Brain microvascular endothelial cell (primary cell): ENCODE results near the gene KIDINS220.
"Not testable (repeated sequence)": the region's sequence is repeated elsewhere in the genome, so short reads cannot be mapped to it uniquely, and the experiment has no call there.

Source experiments
- DNase-seq: peaks from one replicate; pipeline ENCODE4 v3.0.0-alpha.2; 2020
- H3K27ac ChIP-seq: fragments of 250-450 bp; sonication (Bioruptor Pico); 2 replicates; pipeline ENCODE4 v1.5.1; 2020; ENCODE audit warnings: mild to moderate bottlenecking, moderate library complexity
- H3K27me3 ChIP-seq: fragments of 250-450 bp; sonication (Bioruptor Pico); replicated peaks from 2 replicates; pipeline ENCODE4 v1.5.1; 2020; ENCODE audit warnings: mild to moderate bottlenecking
- H3K36me3 ChIP-seq: fragments of 250-450 bp; sonication (Bioruptor Pico); replicated peaks from 2 replicates; pipeline ENCODE4 v1.5.1; 2020; ENCODE audit warnings: mild to moderate bottlenecking
- H3K4me3 ChIP-seq: 2 replicates; pipeline ENCODE4 v1.5.1; 2011; ENCODE audit warnings: low read depth, mild to moderate bottlenecking, control low read depth, low read length, moderate library complexity
- in situ Hi-C: cut with HindIII; loops from 2 replicates; pipeline ENCODE4 v1.10.0; 2017; ENCODE audit warnings: low sequenced_read_pairs, low pct_ligation_motif_present
- TF ChIP-seq, protein P1 (sequence below): IDR thresholded peaks from 2 replicates; pipeline ENCODE4 v1.5.1; 2011; ENCODE audit warnings: low read depth, mild to moderate bottlenecking, moderate library complexity, low read length, control low read depth, inconsistent platforms; ENCODE audit errors: missing control alignments

KIDINS220 gene

DNA sequence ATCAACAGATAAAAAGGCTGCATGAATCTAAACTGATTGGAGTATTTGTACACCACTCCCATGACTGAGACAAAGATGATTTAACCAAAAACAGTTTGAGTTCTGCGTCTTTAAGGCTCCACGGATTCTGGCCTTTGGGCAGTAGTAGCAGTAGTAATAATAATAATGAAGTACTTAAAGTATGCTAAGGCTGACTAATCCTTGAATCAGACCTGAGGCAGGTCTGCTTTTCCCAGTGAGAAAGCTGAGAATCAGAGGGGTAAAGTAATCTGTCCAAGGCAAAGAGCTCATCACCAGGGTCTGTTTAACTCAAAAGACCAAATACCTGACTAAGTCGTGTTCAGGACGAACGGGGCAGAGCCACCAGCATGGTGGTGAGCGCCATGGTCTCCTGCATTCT, 94.2 kb downstream of the KIDINS220 start:
- Histone ChIP-seq H3K36me3 (peaks cover 5% of the 10 kb centered on the region), H3K27me3 (no peaks in the 10 kb centered on the region), H3K27ac (no peak overlapping the region), H3K4me3 (no peak overlapping the region)
- TF ChIP-seq, protein P1, sequence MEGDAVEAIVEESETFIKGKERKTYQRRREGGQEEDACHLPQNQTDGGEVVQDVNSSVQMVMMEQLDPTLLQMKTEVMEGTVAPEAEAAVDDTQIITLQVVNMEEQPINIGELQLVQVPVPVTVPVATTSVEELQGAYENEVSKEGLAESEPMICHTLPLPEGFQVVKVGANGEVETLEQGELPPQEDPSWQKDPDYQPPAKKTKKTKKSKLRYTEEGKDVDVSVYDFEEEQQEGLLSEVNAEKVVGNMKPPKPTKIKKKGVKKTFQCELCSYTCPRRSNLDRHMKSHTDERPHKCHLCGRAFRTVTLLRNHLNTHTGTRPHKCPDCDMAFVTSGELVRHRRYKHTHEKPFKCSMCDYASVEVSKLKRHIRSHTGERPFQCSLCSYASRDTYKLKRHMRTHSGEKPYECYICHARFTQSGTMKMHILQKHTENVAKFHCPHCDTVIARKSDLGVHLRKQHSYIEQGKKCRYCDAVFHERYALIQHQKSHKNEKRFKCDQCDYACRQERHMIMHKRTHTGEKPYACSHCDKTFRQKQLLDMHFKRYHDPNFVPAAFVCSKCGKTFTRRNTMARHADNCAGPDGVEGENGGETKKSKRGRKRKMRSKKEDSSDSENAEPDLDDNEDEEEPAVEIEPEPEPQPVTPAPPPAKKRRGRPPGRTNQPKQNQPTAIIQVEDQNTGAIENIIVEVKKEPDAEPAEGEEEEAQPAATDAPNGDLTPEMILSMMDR: no peak
- in situ Hi-C loops: no loop called here
- no peak for DNase-seq

DNA sequence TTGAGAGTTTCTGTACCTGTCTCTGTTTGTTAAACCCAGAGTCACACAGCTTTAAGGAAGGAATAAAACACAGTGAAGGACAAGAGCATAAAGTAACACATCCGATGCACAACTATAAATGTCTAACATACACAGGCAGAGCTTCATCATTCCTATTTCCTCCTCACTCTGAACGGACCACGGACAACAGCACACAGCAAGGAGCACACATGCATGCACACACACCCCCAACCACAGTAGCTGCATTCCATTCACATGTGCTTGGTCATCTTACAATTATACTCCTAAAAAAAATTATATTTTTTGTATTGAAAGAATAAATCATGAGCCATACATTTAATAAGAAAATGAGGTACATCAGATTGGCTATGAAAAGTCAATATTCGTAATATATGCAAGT, 97.3 kb downstream of the KIDINS220 start:
- in situ Hi-C loops: no loop called here
- TF ChIP-seq, protein P1: no peak
- no peak overlapping the region for H3K27ac ChIP-seq
- DNase-seq: no peak
- H3K36me3 ChIP-seq: peaks cover 3% of the 10 kb centered on the region
- H3K4me3 ChIP-seq: no peak overlapping the region
- H3K27me3 ChIP-seq: no peaks in the 10 kb centered on the region

DNA sequence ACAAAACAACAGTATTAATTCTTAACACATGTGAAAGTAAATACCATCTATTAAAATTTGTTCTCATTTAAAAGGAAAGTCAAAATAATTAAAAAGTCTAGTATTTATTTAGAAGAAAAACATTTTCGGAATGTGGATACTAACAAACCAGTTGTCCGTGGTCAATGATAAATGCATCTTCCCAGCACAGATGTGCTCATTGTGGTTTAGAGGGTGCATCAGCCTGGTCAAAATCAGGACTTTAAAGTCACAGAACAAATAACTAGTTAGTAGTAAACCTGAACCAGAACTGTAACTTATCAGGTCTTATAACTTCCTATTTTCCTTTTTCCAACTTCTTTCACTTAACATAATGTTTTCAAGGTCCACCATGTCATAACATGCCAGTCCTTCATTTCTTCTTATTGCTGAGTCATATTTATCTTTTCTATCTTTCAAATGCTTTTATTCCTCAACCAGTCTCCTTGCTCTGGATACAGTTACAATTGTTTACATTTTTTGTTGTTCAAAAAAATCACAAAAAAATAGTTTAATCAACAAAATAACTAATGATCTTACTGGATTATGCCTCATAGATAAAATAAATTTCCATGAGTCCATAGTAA, 99.7 kb downstream of the KIDINS220 start:
- TF ChIP-seq, protein P1: no peak
- no peak overlapping the region for H3K27ac ChIP-seq
- no peak overlapping the region for H3K4me3 ChIP-seq
- no peak for DNase-seq
- peaks cover 17% of the 10 kb centered on the region for H3K36me3 ChIP-seq
- H3K27me3 ChIP-seq: no peaks in the 10 kb centered on the region
- in situ Hi-C loops: no loop called here

DNA sequence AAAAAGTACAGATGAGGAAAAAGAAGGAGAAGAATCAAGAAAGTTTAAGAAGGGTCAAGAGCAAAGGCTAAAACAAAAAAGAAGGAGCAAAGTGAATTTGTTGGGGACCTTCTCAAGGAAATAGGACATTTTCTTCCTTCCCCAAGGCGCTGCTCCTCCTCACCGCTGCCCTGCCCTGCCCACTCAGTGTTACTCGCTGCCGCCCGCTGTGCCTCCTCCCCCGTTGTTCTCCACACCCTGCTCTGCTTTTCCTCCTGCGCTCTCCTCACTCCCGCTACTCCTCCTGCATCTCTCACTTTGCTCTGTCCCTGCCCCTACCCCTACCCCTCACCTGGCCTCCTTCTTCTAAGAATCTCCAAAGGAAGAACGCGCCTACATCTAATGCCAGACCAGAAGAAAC, 104.8 kb downstream of the KIDINS220 start:
- Histone ChIP-seq H3K4me3 (no peak overlapping the region), H3K27ac (no peak overlapping the region), H3K36me3 (peaks cover 34% of the 10 kb centered on the region), H3K27me3 (no peaks in the 10 kb centered on the region)
- in situ Hi-C loops: no loop called here
- TF ChIP-seq, protein P1: no peak
- DNase-seq: no peak

DNA sequence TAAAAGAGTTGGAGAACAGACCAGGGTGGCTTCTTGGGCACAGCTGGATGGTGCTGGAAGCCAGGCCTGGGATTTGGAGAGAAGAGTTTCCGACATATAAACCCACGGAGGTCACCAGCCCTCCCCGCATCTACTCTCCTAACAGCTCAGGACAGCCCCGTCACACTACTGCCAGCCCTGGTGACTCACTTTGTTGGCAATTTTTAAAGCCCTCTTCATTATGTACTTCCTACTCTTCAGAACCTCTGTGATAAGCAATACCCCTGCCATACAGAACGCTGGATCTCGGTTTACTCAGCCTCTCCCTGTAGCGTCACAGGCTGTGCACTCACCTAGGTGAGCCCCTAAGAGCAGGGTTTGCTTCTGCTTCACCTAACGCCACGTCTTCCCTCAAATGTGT, 107.5 kb downstream of the KIDINS220 start:
- in situ Hi-C loops: no loop called here
- peaks cover 33% of the 10 kb centered on the region for H3K36me3 ChIP-seq
- DNase-seq: no peak
- TF ChIP-seq, protein P1: no peak
- H3K4me3 ChIP-seq: no peak overlapping the region
- H3K27me3 ChIP-seq: no peaks in the 10 kb centered on the region
- H3K27ac ChIP-seq: no peak overlapping the region

DNA sequence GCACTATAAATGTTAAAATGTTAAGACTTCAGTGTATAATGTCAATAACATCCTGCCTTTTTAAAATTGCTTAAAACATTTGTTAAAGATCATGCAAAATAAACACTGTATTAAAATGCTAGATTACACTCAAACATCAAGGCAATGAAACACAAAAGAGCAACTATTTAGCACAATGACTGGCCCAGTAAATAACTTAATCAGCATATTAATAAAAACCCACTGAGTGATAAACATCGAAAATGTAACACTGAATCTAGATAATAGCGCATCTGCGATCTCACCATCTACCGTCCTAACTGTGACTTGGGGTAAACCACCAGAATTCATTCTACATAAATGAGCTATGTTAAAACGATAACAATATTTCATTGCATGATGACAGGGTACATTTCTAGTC, 108.3 kb downstream of the KIDINS220 start:
- H3K4me3 ChIP-seq, H3K27me3 ChIP-seq, DNase-seq, in situ Hi-C loops, H3K27ac ChIP-seq: not testable (repeated sequence)
- peaks cover 29% of the 10 kb centered on the region for H3K36me3 ChIP-seq
